ENCODE measurements around the gene ZNRF3. TPM values are rescaled to one million over a fixed set of nuclear protein-coding genes. Genes with fewer than 3 reads are reported as not detected.
"Not testable (repeated sequence)": the region's sequence is repeated elsewhere in the genome, so short reads cannot be mapped to it uniquely, and the experiment has no call there.

ZNRF3 gene
- polyA plus RNA-seq, 1 donor (not counting 4 experiments of a cell fraction or from before 2014, with no cell fraction given) = 2.6 TPM

DNA sequence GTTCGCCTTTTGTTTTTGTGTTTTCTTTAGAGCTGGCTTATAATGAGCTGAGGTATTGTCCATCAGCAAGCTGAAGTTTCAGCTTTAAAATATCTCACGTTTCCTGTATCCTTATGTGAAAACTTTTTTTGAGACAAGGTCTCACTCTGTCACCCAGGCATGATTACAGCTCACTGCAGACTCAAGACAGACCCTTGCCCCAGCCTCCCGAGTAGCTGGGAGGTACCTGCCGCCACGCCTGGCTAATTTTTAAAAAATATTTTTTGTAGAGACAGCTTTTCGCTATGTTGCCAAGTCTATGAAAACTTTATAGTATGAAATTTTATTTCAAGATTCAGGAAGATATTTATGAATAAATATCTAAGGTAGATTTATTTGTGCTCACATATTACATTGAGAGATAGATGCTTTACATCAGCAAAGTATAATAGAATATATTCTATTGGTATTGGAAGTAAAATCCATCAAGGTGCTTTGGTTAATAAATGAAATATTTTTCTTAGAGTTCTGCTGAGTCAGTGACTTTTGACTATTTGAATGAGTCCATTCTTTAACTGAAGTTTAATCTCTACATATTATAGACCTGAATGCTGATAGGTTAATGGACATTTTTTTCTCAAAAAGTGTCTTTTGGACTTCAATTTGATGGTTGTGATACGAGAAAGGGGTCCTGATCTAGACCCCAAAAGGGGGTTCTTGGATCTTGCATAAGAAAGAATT lies 199.6 kb downstream of the ZNRF3 start:
- DNase-seq (ENCODE audit: low read depth, low spot score) (no peak), FAIRE-seq (no peak)
- H3K9me1 ChIP-seq (ENCODE audit: control insufficient read depth, extremely low read depth, insufficient read depth, low read length) = no peaks in the 10 kb centered on the region
- no peaks in the 10 kb centered on the region for H4K20me1 ChIP-seq (ENCODE audit: control insufficient read depth, extremely low read depth, insufficient read depth, low read length)
- H3K36me3 ChIP-seq (ENCODE audit: control insufficient read depth in 2 of 2, extremely low read depth in 1 of 2, insufficient read depth in 2 of 2, low read length in 2 of 2) = no peaks in the 10 kb centered on the region
- no peaks in the 10 kb centered on the region for H3K79me2 ChIP-seq (ENCODE audit: control insufficient read depth, insufficient read depth, low read length)
- no peak overlapping the region for H3K4me3 ChIP-seq (ENCODE audit: control insufficient read depth in 2 of 3, extremely low read depth in 1 of 3, insufficient read depth in 2 of 3, low read depth in 1 of 3, low read length in 3 of 3)
- no peaks in the 10 kb centered on the region for H3K27me3 ChIP-seq (ENCODE audit: control insufficient read depth, extremely low read depth, insufficient read depth, low read length)
- dilution Hi-C loops (cut with MboI; ENCODE audit: extremely low pct_ligation_motif_present, low sequenced_read_pairs) = no loop called here
- H3K4me2 ChIP-seq (ENCODE audit: control insufficient read depth, extremely low read depth, insufficient read depth, low read depth, low read length) = no peak overlapping the region
- H3K9me3 ChIP-seq (ENCODE audit: control insufficient read depth, low read depth, low read length) = no peaks in the 10 kb centered on the region
- TF ChIP-seq EZH2 (IDR thresholded peaks at IDR 0.05; ENCODE audit: low read length) = no peak
- TF ChIP-seq, protein P1, sequence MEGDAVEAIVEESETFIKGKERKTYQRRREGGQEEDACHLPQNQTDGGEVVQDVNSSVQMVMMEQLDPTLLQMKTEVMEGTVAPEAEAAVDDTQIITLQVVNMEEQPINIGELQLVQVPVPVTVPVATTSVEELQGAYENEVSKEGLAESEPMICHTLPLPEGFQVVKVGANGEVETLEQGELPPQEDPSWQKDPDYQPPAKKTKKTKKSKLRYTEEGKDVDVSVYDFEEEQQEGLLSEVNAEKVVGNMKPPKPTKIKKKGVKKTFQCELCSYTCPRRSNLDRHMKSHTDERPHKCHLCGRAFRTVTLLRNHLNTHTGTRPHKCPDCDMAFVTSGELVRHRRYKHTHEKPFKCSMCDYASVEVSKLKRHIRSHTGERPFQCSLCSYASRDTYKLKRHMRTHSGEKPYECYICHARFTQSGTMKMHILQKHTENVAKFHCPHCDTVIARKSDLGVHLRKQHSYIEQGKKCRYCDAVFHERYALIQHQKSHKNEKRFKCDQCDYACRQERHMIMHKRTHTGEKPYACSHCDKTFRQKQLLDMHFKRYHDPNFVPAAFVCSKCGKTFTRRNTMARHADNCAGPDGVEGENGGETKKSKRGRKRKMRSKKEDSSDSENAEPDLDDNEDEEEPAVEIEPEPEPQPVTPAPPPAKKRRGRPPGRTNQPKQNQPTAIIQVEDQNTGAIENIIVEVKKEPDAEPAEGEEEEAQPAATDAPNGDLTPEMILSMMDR (optimal IDR thresholded peaks at IDR 0.05 in 1 of 3, IDR thresholded peaks at IDR 0.05 in 1 of 3, conservative IDR thresholded peaks at IDR 0.05 in 1 of 3; ENCODE audit: extremely low read depth in 1 of 3, insufficient read depth in 2 of 3, low read length in 3 of 3) = no peak
- no peak overlapping the region for H2AFZ ChIP-seq (ENCODE audit: control insufficient read depth, low read length)
- no peak overlapping the region for H3K9ac ChIP-seq (ENCODE audit: control insufficient read depth, extremely low read depth, insufficient read depth, low read length)
- peaks cover 2% of the 10 kb centered on the region for H3K4me1 ChIP-seq (ENCODE audit: control insufficient read depth, extremely low read depth, insufficient read depth, low read length)
- H3K27ac ChIP-seq (ENCODE audit: control insufficient read depth, insufficient read depth, low read length) = no peak overlapping the region

- H3K4me2 ChIP-seq (ENCODE audit: control insufficient read depth, extremely low read depth, insufficient read depth, low read depth, low read length); H3K27ac ChIP-seq (ENCODE audit: control insufficient read depth, insufficient read depth, low read length); H3K4me3 ChIP-seq (ENCODE audit: control insufficient read depth in 2 of 3, extremely low read depth in 1 of 3, insufficient read depth in 2 of 3, low read depth in 1 of 3, low read length in 3 of 3); H3K9me1 ChIP-seq (ENCODE audit: control insufficient read depth, extremely low read depth, insufficient read depth, low read length); H3K27me3 ChIP-seq (ENCODE audit: control insufficient read depth, extremely low read depth, insufficient read depth, low read length); DNase-seq (ENCODE audit: low read depth, low spot score); H3K4me1 ChIP-seq (ENCODE audit: control insufficient read depth, extremely low read depth, insufficient read depth, low read length); H2AFZ ChIP-seq (ENCODE audit: control insufficient read depth, low read length); FAIRE-seq; dilution Hi-C loops (cut with MboI; ENCODE audit: extremely low pct_ligation_motif_present, low sequenced_read_pairs); H3K79me2 ChIP-seq (ENCODE audit: control insufficient read depth, insufficient read depth, low read length); H3K9me3 ChIP-seq (ENCODE audit: control insufficient read depth, low read depth, low read length); H4K20me1 ChIP-seq (ENCODE audit: control insufficient read depth, extremely low read depth, insufficient read depth, low read length); H3K36me3 ChIP-seq (ENCODE audit: control insufficient read depth in 2 of 2, extremely low read depth in 1 of 2, insufficient read depth in 2 of 2, low read length in 2 of 2); H3K9ac ChIP-seq (ENCODE audit: control insufficient read depth, extremely low read depth, insufficient read depth, low read length): not testable (repeated sequence)
Observed at GRCh38 chr22:29083576-29083932, 200.2 kb downstream of the ZNRF3 start.
